GOT3 (cell line): ENCODE results near the gene SMAD1.

Experiments used
- DNase-seq: peaks from one replicate; lab custom pipeline; 2025; ENCODE audit warnings: mixed read lengths; lab: John Stamatoyannopoulos, UW

The SMAD1 gene

DNA sequence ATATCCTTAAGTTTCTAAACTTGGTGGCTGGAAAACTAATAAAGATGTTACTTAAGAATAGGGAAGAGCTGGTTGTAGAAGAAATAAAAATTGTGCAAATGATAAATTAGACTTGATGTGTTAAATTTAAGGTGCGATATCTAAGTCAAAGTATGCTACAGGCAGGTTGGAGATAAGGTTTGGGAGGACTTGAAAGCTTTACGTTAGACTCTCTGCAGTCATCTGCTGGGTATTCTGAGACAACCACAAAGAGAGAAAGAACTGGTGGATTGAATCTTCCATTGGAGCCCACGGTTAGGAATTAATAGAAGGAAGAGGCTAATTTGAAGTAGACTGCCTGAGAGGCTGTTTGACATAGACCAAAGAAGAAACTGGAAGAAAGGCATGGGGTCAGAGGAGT lies 7.9 kb downstream of the SMAD1 start:
- DNase-seq = no peak

DNA sequence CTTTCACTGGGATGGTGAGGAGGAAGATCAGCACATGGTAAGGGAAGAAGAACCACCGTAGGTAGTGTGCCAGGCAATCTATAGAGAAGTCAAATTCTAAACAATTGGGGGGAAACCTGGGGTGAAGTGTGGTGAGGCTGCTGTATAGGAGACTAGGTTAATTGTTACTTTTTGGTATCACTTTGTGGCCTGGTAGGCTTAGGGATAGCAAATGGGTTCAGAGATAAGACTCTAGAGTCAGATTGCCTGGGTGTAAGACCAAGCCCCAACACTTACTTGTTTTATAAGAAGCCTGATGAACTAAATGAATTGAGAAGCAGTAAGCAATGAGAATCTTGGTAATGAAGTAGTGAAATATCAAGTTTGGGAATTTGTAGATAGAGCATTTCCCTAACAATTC lies 8.7 kb downstream of the SMAD1 start:
- DNase-seq = no peak

DNA sequence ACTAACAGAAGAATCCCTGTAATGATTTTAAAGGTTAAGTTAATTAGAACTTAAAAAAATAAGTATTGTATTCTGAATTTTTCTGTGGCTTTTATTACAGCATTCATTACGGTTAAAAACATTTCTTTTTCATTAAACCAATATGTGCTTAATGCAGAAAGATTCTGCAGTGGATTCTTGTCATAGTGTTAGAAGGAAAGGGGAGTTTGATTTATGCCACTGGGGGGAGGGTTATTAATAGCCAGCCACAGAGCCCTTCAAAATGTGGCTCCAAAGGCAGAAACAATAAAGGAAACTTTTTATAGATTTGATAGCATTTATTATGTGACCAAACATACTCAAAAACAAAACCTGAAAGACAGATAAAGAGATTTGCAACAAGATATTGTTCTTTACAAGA lies 9.1 kb downstream of the SMAD1 start:
- no peak for DNase-seq

DNA sequence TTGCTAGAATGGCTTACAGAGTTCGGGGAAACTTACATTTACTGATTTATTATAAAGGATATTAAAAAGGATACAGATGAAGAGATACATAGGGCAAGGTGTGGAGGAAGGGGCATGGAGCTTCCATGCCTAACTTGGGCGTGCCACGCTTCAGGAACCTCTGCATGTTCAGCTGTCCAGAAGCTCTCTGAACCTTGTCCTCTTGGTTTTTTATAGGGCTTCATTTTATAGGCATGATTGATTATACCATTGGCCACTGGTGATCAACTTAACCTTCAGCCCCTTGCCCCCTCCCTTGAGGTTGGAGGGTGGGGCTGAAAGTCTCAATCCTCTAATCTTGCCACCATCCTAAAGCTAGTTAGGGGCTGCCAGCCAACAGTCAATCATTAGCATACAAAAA lies 10.7 kb downstream of the SMAD1 start:
- DNase-seq = no peak

DNA sequence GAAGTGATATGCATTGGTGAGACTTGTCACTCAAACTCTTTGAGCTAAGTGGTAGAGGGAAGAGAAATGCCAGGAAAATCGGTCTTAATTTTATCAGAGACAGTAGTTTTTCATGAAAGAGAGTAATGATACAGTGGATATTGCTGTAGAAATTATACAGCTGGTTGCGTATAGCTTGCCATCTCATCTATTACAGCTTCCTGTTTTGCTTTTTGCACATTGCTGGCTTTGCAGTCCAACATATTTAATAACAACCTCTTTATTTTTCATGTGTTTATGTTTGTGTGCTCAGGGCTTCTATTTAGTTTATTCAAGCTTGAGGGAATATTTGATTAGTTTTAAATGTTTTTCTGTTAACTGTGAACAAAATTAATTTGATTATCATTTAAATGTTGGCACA lies 11.5 kb downstream of the SMAD1 start:
- DNase-seq = no peak

DNA sequence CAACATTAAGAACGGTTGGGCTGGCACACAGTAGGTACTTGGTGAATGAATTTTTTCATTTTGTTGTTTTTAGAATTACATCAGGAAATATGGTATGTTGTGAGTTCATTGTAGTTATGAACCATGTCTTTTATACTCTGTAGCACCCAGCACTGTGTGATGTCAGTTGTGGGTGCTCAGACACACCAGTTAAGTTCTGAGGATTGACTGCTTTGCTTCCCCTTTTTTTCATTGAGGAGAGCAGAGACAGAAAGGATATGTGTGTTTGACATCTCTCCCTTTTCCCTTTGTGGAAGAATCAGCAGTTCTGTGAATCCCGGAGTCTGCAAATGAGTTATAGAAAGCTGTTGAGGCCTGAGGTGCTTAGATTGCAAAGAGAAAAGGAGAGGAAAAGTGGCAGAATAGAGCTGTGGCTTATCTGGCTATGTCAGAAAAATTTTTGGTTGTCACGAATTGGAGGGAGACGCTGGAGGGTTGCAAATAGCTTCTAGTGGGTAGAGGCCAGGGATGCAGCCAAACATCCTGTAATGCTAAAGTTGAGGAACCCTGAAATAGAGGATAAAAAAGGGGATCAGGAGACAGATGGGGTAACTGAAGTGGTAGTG lies 13.1 kb downstream of the SMAD1 start:
- DNase-seq = no peak

DNA sequence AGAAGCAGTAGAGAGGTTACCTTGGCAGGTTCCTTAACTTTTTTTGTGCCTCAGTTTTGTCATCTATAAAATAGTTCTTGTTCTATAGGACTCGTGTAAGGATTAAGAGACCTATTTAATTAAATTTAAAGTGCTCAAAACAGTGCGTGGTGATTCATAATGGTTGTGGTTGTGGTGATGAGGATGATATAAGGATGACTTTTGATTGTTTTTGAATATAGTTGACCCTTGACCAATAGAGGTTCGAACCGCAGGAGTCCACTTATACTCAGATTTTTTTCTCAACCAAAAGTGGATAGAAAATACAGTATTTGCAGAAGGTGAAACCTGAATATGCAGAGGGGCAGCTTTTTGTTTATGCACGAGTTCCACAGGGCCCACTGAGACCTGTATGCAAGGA lies 14.6 kb downstream of the SMAD1 start:
- no peak for DNase-seq

DNA sequence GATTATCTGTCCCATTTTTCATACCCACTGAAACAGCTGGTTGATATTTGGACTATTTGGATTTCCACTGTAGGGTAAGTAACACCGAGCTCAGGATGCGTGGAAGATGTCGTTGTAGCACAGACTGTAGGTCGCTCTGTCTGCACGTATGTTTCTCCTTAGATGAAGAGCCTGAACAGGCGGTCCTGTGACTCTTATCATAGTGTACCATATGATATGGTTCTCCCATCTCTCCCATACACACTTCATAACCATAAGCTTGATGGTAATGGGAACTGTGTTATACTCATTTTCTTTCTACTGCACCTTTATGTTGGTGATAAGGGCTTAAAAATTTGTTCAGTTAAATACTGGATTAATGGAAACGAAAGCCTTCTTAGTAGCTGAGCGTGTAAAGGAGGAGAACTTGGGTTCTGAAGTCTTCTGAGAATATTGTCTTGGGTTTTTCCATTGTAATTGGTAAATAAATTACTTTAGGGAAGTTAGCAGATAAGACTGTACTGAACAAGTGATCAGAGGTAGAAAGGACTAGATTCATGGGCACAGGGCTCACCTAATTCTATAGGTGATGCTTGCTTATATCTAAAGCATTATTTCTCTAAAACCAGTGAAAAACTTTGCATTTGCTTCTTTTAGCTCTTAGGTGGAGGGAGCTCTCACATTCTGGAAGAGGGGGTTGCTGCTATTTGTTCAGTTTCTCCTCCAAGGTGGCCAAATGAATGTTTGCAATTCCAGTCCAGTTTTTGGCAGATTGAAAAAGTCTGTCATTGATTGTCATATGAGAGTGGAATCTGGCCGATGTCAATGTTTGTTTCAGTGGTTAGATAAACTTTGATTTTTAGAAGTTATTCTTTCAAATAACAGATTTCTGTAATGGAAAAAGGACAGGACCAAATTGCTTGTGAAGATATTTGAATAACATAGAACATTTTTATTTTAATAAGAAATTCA lies 15.8 kb downstream of the SMAD1 start:
- DNase-seq = no peak

DNA sequence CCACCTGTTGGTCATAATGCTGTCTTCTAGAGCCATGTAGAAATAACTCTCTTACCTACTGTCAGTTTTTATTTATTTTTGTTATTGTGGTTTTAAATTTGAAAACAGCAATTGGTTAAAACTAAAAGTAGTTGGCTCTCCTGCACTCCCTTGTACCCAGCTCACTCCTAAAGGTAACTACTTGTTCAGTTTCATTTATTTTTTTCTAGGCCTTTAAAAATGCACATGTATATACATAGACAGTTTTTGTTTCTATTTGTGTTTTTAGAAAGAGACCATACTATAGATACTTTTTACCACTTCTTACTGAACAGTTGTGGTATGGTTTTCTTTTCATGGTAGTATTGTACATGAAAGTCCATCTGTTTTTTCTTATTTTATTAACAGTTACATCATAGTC lies 16.8 kb downstream of the SMAD1 start:
- no peak for DNase-seq

DNA sequence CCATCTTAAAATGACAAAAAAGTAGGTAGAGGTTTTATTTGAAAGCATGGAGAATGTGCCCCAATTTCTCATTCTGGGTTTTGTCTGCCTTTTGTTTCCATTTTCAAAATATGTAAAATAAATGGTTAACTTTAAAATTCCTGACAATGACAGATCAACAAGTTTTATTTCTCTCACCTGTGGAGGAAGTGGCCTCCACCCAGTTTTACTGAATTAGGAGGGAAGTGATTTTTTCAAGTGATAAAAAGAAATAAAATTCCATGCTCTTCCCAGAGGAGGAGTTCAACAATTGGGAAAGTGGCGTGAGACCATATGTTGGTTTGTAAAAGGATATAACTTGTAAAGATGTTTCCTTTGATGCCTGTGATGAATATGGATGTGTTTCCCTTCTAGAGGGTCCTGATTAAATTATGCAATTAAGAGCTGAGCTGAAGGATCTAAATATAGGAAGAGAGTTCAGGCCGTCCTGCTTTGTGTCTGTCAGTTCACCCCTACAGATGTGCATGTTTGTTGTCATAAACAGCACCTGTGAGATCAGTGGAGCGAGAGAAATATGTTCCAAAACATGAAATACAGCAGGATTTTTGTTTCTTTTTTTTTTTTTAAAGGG lies 19.5 kb downstream of the SMAD1 start:
- DNase-seq = no peak

DNA sequence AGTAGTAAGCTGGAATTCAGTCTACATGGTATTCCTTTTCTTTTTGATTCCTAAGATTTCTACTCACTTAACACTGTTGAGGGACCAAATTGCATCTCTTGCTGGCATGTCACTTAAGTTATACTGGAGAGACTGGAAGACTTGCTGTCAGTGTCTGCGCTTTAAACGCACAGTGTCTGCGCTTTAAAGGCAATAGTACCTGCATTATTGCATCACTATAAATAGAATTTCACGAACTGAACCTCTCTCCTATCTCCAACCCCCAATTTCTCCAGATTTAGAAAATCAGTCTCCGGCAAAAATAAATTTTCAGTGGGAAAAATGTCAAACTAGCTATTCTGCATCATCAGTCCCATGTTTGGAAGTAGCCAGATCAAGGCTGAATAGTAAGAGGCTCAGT lies 21.2 kb downstream of the SMAD1 start:
- no peak for DNase-seq

DNA sequence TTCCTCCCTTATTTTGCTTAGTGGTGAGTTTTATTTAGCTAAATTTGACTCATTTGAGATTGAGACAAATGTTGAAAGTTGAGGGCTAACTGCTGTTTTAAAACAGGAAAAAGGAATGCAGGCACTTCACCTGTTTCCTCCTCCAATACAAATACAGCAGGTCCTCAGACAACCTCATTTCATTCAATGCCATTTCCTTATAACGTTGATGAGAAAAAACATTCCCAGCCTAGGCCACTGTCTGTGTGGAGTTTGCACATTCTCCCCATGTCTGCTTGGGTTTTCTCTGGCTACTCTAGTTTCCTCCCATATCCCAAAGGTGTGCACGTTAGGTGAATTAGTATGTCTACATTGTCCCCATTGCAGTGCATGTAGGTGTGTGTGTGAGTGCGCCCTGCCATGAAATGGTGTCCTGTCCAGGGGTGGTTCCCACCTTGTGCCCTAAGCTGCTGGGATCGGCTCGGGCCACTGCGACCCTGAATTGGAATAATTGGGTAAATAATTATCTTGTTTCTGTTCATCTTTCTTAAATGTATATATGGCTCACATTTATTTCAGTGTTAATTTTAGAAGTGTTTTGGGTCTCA lies 21.9 kb downstream of the SMAD1 start:
- no peak for DNase-seq

DNA sequence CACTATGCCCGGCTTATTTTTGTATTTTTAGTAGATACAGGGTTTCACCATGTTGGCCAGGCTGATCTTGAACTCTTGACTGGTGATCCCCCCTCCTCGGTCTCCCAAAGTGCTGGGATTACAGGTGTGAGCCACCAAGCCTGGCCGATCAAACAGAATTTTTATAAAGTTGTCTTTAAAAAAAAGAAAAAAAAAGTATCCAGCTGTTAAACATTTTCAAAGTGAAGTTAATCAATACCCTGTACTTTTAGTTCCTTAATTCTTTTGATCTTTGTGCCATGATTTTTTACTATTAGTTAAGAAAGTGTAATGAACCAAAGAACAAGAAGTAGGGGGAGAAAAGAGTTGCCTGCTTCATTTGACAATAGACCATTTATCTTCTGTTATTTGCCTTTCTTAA lies 24.3 kb downstream of the SMAD1 start:
- no peak for DNase-seq

DNA sequence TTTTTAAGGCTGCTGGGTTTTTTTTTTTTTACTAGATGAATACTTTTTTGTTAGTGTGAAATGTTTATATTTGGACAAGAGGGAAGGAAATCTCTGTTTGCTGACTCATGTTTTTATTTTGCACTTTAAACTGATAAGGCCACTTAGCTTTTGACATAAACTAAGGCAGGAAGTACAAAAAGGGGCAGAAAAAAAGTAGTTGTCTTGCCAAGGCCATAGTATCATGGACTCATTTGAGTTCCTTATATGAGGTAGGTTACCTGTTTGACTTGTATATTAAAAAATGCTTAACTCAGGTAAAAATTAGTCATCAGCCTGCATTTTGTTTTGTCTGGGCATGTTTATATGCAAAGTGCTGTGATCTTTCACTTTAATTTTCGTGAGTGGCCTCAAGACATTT lies 26.0 kb downstream of the SMAD1 start:
- DNase-seq = no peak

DNA sequence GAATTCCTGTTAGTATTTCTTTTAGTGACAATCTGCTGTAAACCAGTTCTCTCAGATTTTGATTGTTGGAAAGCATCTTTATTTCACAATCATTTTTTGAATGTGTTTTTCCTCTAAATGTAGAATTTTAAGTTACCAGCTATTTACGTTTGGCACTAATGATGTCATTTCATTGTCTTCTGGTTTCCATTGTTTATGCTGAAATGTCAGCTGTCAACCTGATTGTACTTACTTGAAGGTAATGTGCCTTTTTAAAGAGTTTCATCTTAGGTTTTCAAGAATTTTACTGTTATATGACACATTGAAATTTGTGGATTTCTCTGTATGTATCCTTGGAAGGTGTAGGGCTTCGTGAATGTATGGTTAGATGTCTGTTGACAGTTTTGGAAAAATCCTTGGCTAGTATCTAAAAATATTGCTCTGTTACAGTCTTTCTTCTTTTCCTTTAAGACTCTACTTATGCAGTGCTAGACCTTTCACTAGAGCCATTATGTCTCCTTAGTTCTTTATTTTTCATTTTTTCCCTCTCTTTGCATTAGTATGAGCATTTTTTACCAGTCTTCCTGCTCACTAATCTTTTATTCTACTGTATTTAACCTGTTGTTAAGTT lies 30.4 kb downstream of the SMAD1 start:
- no peak for DNase-seq

DNA sequence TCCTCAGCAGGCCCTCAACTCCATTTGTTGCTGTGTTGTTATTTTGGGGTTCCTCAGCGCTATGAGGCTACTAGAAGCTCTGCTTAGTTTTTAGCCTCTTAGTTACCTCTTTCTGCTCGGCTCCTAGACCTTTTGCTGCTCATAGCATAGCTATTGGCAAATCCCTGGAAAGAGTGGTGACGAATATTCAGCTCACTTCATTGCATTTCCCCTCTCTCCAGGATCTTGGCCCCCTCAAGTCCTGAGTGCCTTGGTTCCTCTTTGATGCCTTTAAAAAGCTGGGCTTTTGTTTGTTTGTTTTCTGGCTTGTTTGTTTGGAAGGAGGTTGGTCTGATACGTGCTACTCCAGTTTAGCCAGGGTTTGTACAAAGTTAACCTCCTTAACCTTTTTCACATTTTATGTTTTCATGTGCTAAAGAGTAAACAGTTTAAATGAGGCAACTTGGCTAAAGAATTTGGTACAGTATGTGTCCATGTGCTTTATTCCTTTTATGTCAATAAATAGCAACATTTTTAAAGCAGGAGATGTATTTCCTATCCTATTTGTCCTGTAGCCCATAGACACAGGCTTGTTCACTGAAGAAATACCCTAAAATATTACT lies 31.5 kb downstream of the SMAD1 start:
- DNase-seq = no peak

DNA sequence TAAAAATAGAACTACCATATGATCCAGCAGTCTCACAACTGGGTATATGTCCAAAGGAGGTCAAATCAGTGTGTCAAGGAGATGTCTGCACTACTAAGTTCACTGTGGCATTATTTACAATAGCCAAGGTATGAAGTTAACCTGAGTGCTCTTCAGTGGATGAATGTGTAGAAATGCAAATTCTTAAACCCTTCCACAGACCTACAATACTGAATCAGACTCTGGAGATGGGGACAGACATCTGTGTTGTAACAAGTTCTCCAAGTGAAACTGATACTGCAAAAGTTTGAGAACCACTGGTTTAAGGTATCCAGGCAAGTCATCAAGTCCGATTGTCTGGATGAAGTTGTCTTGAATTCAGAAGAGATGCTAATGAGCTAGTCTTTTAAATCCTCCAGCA lies 38.5 kb downstream of the SMAD1 start:
- no peak for DNase-seq

DNA sequence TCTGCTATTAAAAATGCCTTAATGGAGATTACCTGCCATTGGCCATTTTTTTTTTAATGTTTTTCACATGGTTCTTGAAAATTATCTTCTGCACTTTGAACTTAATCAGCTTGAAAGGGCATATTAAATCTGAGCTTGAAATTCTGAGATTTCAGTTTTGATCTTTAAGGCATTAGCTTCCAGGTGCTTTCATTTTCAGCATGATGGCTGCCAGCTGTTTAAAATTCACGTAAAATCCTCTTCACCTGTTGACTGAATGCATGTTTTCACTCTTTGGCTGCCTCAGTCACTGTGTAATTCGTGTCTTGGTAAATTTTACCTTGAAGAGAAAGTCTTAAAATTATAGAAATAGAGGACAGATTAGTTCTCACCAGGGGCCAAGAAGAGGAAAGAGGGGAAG lies 39.6 kb downstream of the SMAD1 start:
- DNase-seq = no peak

DNA sequence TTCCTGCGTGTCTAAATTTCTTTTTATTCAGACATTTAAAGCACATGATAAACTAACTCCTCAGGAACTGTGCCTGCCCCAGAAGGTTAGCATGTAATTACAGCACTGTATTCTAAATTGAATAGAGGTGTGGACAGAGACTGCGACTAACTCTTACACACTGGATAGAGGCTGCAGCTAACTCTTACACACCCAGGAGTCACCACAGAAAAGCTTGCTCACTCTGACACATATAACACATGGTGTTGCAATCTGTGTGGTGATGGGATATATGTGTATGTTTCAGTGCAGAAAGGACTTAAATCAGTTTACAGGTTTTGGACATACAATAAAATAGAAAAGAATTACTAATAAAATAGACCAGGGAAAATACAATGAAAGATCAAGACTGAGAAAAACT lies 41.5 kb downstream of the SMAD1 start:
- no peak for DNase-seq

DNA sequence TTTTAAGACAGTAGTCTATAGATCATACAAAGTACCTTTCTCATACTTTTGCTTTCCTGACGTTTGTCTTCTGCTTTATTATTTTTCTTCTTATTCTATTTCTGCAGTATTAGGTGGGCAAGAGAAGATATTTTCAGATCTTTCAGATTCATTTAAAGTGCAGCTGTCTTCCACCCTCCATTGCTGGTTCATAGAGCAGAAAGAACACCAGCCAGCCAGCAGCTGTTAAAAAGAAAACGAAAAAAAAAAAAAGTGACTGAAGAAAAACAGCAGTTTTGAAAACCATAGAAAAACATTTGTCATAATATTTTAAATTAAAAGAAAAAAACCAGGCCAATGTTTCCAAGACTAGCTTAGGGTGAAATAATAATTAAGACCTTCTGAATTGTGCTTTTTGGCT lies 42.9 kb downstream of the SMAD1 start:
- no peak for DNase-seq

DNA sequence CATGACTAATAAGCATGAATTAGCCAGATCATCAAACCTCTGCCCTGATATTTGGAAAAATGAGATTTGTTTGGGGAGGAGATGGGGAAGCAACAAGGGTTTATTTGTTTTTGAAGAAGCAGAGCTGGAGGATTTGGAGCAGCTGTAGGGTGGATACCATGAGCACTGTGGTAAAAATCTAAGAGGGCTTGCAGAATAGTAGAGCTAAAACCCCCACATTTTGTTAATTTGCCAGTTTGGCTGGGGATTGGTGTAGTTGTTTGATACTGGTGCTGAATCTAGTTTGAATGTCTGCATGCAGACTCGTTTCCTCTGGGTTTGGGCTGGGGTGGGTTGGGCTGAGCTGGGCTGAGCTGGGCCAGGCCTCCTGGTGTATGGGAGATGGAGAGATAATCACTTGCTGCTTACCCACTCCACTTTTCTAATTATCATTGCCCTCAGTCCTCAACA lies 43.7 kb downstream of the SMAD1 start:
- no peak for DNase-seq

DNA sequence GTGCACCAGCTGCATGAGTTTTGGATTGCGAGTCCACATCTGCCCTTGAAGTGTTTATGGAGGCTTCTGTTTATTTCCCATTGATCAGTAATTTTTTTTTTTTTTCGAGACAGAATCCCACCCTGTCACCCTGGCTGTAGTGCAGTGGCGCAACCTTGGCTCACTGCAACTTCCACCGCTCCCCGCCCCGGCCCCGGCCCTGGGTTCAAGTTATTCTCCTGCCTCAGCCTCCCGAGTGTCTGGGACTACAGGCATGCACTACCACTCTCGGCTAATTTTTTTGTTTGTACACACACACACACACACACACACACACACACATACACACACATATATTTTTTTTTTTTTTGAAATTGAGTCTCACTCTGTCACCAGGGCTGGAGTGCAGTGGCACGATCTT lies 46.1 kb downstream of the SMAD1 start:
- no peak for DNase-seq
